ENCODE results near the gene OCA2. TPM values are rescaled to one million over a fixed set of nuclear protein-coding genes. Genes with fewer than 3 reads are reported as not detected.

OCA2 gene
- total RNA-seq, 2 experiments from 2014 or later = not detected

GRCh38 chr15:28078191-28078719 lies 20.9 kb downstream of the OCA2 start:
- TF ChIP-seq EZH2phosphoT487 (IDR thresholded peaks at IDR 0.05; ENCODE audit: borderline replicate concordance, low read depth, low read length) (no peak), CTCF (conservative IDR thresholded peaks at IDR 0.05; ENCODE audit: low read length) (no peak)
- Histone ChIP-seq H3K9me3 (ENCODE audit: low read length) (no peaks in the 10 kb centered on the region), H3K36me3 (ENCODE audit: insufficient read depth, low read length) (no peaks in the 10 kb centered on the region), H3K9me2 (ENCODE audit: insufficient read depth, low read length) (no peaks in the 10 kb centered on the region), H4K20me1 (ENCODE audit: insufficient read depth, low read length) (no peaks in the 10 kb centered on the region), H3K79me2 (ENCODE audit: insufficient read depth, low read depth, low read length) (no peaks in the 10 kb centered on the region), H3K27ac (ENCODE audit: low read depth, low read length, poor library complexity, severe bottlenecking) (no peak overlapping the region), H3K4me2 (ENCODE audit: low read length) (no peak overlapping the region), H3K4me1 (ENCODE audit: insufficient read depth, low read length, poor library complexity, severe bottlenecking) (no peaks in the 10 kb centered on the region), H3K4me3 (ENCODE audit: low read depth, low read length, poor library complexity, severe bottlenecking) (no peak overlapping the region), H2AFZ (ENCODE audit: low read length) (no peak overlapping the region)
- CTCF ChIA-PET (ENCODE audit: unreplicated experiment) = no interaction called here
- intact Hi-C loops (cut with micrococcal nuclease; ENCODE audit: unreplicated experiment) = no loop called here
- DNase-seq (ENCODE audit: low spot score) = no peak
- POLR2A ChIA-PET = interaction anchor here (0.6 kb wide), 1 partner anchor 15 kb away, joined by 3 read pairs; no protein-coding TSS in a partner anchor
- BruUV-seq (replicated peaks) = no TSS peak

DNA sequence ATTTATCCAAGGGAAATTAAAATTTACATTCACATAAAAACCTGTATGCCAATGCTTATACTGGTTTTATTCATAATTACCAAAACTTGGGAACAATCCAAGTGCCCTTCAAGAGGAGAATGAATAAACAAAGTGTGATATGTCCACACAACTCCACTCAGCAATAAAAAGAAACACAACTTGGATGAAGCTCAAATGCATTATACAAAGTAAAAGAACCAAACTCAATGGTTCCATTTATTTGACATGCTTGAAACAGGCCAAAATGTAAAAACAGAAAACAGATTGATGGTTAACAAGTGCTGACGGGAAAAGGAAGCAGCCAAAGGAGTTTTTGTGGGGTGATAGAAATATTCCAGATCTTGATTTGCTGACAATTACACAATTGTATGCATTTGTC lies 23.5 kb downstream of the OCA2 start:
- H3K4me3 ChIP-seq (ENCODE audit: low read depth, low read length, poor library complexity, severe bottlenecking) = no peak overlapping the region
- no peak for TF ChIP-seq CTCF (conservative IDR thresholded peaks at IDR 0.05; ENCODE audit: low read length)
- no peak for TF ChIP-seq EZH2phosphoT487 (IDR thresholded peaks at IDR 0.05; ENCODE audit: borderline replicate concordance, low read depth, low read length)
- no peaks in the 10 kb centered on the region for H4K20me1 ChIP-seq (ENCODE audit: insufficient read depth, low read length)
- ChIA-PET CTCF (ENCODE audit: unreplicated experiment) (no interaction called here), POLR2A (no interaction called here)
- intact Hi-C loops (cut with micrococcal nuclease; ENCODE audit: unreplicated experiment) = no loop called here
- no peak overlapping the region for H2AFZ ChIP-seq (ENCODE audit: low read length)
- H3K4me2 ChIP-seq (ENCODE audit: low read length) = no peak overlapping the region
- H3K9me2 ChIP-seq (ENCODE audit: insufficient read depth, low read length) = no peaks in the 10 kb centered on the region
- H3K79me2 ChIP-seq (ENCODE audit: insufficient read depth, low read depth, low read length) = no peaks in the 10 kb centered on the region
- no peak for DNase-seq (ENCODE audit: low spot score)
- BruUV-seq (replicated peaks) = no TSS peak
- no peaks in the 10 kb centered on the region for H3K36me3 ChIP-seq (ENCODE audit: insufficient read depth, low read length)
- no peaks in the 10 kb centered on the region for H3K9me3 ChIP-seq (ENCODE audit: low read length)
- no peak overlapping the region for H3K27ac ChIP-seq (ENCODE audit: low read depth, low read length, poor library complexity, severe bottlenecking)
- no peaks in the 10 kb centered on the region for H3K4me1 ChIP-seq (ENCODE audit: insufficient read depth, low read length, poor library complexity, severe bottlenecking)

DNA sequence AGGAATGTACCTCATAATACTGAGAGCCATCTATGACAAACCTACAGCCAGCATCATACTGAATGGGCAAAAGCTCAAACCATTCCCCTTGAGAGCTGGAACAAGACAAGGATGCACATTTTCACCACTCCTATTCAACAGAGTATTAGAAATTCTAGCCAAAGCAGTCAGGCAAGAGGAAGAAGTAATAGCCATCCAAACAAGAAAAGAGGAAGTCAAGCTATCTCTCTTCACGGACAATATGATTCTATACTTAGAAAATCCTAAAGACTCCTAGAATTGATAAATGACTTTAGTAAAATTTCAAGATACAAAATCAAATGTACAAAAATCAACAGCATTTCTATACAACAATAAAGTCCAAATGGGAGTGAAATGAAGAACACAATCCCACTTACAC lies 30.2 kb downstream of the OCA2 start:
- BruUV-seq (replicated peaks) = no TSS peak
- ChIA-PET CTCF (ENCODE audit: unreplicated experiment) (no interaction called here), POLR2A (no interaction called here)

More for the DNA sequence above, 30.2 kb downstream of the OCA2 start:
- H2AFZ ChIP-seq (ENCODE audit: low read length) = no peak overlapping the region
- H3K79me2 ChIP-seq (ENCODE audit: insufficient read depth, low read depth, low read length) = no peaks in the 10 kb centered on the region
- H3K4me2 ChIP-seq (ENCODE audit: low read length) = no peak overlapping the region
- no peak for DNase-seq (ENCODE audit: low spot score)
- H3K4me1 ChIP-seq (ENCODE audit: insufficient read depth, low read length, poor library complexity, severe bottlenecking) = no peaks in the 10 kb centered on the region
- no peaks in the 10 kb centered on the region for H3K9me3 ChIP-seq (ENCODE audit: low read length)
- no peak overlapping the region for H3K27ac ChIP-seq (ENCODE audit: low read depth, low read length, poor library complexity, severe bottlenecking)
- no peaks in the 10 kb centered on the region for H3K9me2 ChIP-seq (ENCODE audit: insufficient read depth, low read length)
- TF ChIP-seq CTCF (conservative IDR thresholded peaks at IDR 0.05; ENCODE audit: low read length) (no peak), EZH2phosphoT487 (IDR thresholded peaks at IDR 0.05; ENCODE audit: borderline replicate concordance, low read depth, low read length) (no peak)
- intact Hi-C loops (cut with micrococcal nuclease; ENCODE audit: unreplicated experiment) = no loop called here
- H3K36me3 ChIP-seq (ENCODE audit: insufficient read depth, low read length) = no peaks in the 10 kb centered on the region
- no peak overlapping the region for H3K4me3 ChIP-seq (ENCODE audit: low read depth, low read length, poor library complexity, severe bottlenecking)
- no peaks in the 10 kb centered on the region for H4K20me1 ChIP-seq (ENCODE audit: insufficient read depth, low read length)
